ENCODE measurements around the gene SERPINC1. TPM values are rescaled to one million over a fixed set of nuclear protein-coding genes. Genes with fewer than 3 reads are reported as not detected.
A peak's percentile ranks its signal among the peaks of the same experiment; 100 is the strongest.

The SERPINC1 gene
- total and polyA plus RNA-seq, 3 donors from 2014 or later, result 0.24 to 0.93 (median 0.75) TPM

GRCh38 chr1:173915596-173915995 lies 1.5 kb downstream of the SERPINC1 start:
- intact Hi-C loops (cut with DNase I; ENCODE audit: low total_unique reads), result no loop called here
- Histone ChIP-seq H3K36me3 (ENCODE audit: low read depth, missing control alignments) (no peaks in the 10 kb centered on the region), H3K4me1 (no peaks in the 10 kb centered on the region), H3K4me3 (no peak overlapping the region), H3K9me3 (no peaks in the 10 kb centered on the region), H3K27ac (no peak overlapping the region), H3K27me3 (no peaks in the 10 kb centered on the region)
- DNase-seq, result no peak
- no peak for TF ChIP-seq CTCF (IDR thresholded peaks at IDR 0.05)
- no peak for TF ChIP-seq POLR2A (IDR thresholded peaks at IDR 0.05)
- 62 to 75% methylated on average over 2 of the region's 2 CpGs for WGBS, 2 donors

- 83 to 90% methylated on average over 13 of the region's 13 CpGs for WGBS, 2 donors
- no peaks in the 10 kb centered on the region for H3K27me3 ChIP-seq
- peak in 1 of 3 experiments; percentile 56 for TF ChIP-seq CTCF (IDR thresholded peaks at IDR 0.05)
- TF ChIP-seq POLR2A (IDR thresholded peaks at IDR 0.05), result no peak
- H3K36me3 ChIP-seq (ENCODE audit: low read depth, missing control alignments), result no peaks in the 10 kb centered on the region
- no peak overlapping the region for H3K27ac ChIP-seq
- H3K4me1 ChIP-seq, result no peaks in the 10 kb centered on the region
- intact Hi-C loops (cut with DNase I; ENCODE audit: low total_unique reads), result no loop called here
- no peaks in the 10 kb centered on the region for H3K9me3 ChIP-seq
- peak; percentile 32 for DNase-seq
- no peak overlapping the region for H3K4me3 ChIP-seq
Observed at GRCh38 chr1:173914366-173914871, 2.7 kb downstream of the SERPINC1 start.

- H3K4me1 ChIP-seq, result no peaks in the 10 kb centered on the region
- TF ChIP-seq POLR2A (IDR thresholded peaks at IDR 0.05) (no peak), CTCF (IDR thresholded peaks at IDR 0.05) (no peak)
- no peak for DNase-seq
- no peaks in the 10 kb centered on the region for H3K9me3 ChIP-seq
- intact Hi-C loops (cut with DNase I; ENCODE audit: low total_unique reads), result no loop called here
- H3K27me3 ChIP-seq, result no peaks in the 10 kb centered on the region
- H3K36me3 ChIP-seq (ENCODE audit: low read depth, missing control alignments), result no peaks in the 10 kb centered on the region
- WGBS, 2 donors, result 91 to 92% methylated on average over 3 of the region's 3 CpGs
- no peak overlapping the region for H3K4me3 ChIP-seq
- no peak overlapping the region for H3K27ac ChIP-seq
Observed at GRCh38 chr1:173913111-173913510, 4.0 kb downstream of the SERPINC1 start.

GRCh38 chr1:173903827-173904531 lies 13.1 kb downstream of the SERPINC1 start:
- intact Hi-C loops (cut with DNase I; ENCODE audit: low total_unique reads), result no loop called here
- no peaks in the 10 kb centered on the region for H3K4me1 ChIP-seq
- H3K9me3 ChIP-seq, result no peaks in the 10 kb centered on the region
- no peak for DNase-seq
- H3K27me3 ChIP-seq, result no peaks in the 10 kb centered on the region
- H3K4me3 ChIP-seq, result no peak overlapping the region
- TF ChIP-seq POLR2A (IDR thresholded peaks at IDR 0.05) (no peak), CTCF (IDR thresholded peaks at IDR 0.05) (no peak)
- 57 to 70% methylated on average over 6 of the region's 6 CpGs for WGBS, 2 donors
- H3K27ac ChIP-seq, result no peak overlapping the region
- H3K36me3 ChIP-seq (ENCODE audit: low read depth, missing control alignments), result no peaks in the 10 kb centered on the region

GRCh38 chr1:173900992-173901391 lies 16.1 kb downstream of the SERPINC1 start:
- 54 to 62% methylated on average over 3 of the region's 3 CpGs for WGBS, 2 donors
- Histone ChIP-seq H3K27me3 (no peaks in the 10 kb centered on the region), H3K9me3 (no peaks in the 10 kb centered on the region), H3K4me1 (no peaks in the 10 kb centered on the region), H3K4me3 (no peak overlapping the region), H3K27ac (no peak overlapping the region), H3K36me3 (ENCODE audit: low read depth, missing control alignments) (no peaks in the 10 kb centered on the region)
- no peak for DNase-seq
- intact Hi-C loops (cut with DNase I; ENCODE audit: low total_unique reads), result no loop called here
- TF ChIP-seq CTCF (IDR thresholded peaks at IDR 0.05) (no peak), POLR2A (IDR thresholded peaks at IDR 0.05) (no peak)
